Endothelial cell of umbilical vein (primary cell): ENCODE data around the gene PHAF1. TPM values are rescaled to one million over a fixed set of nuclear protein-coding genes. Genes with fewer than 3 reads are reported as not detected.

Source experiments
- BruUV-seq: library from RNA; stranded (reverse); fragments of 400-500 nt; replicated peaks from 2 replicates; lab custom pipeline; 2021; lab: Mats Ljungman, UMichigan
- CTCF ChIA-PET: fragments of 300-600, 350-600 bp; sonication (Branson Sonifier 250); formaldehyde crosslinking; loops from one replicate; lab custom pipeline; 2021; ENCODE audit warnings: antibody characterized with exemption, inconsistent platforms; lab: Charles Lee
- POLR2A ChIA-PET: fragments of 300-600, 350-600 bp; sonication (Branson Sonifier 250); formaldehyde crosslinking; loops from one replicate; lab custom pipeline; 2021; ENCODE audit warnings: antibody characterized with exemption, inconsistent platforms; lab: Charles Lee
- DNase-seq: peaks from one replicate; pipeline ENCODE4 v3.0.0-alpha.2; 2011; ENCODE audit warnings: low read depth, low spot score
- FAIRE-seq: peaks from 2 replicates; lab custom pipeline; 2011; peaks lifted over from hg19 to GRCh38; lab: Jason Lieb, UNC
- H2AFZ ChIP-seq: 2 replicates; pipeline ENCODE4 v1.6.0; 2012; ENCODE audit warnings: low read depth, low read length, control low read depth, inconsistent platforms
- H3K27ac ChIP-seq: 2 replicates; pipeline ENCODE4 v1.5.1; 2011; ENCODE audit warnings: low read depth, mild to moderate bottlenecking, control low read depth, low read length, moderate library complexity; ENCODE audit not compliant: insufficient read depth
- H3K27me3 ChIP-seq, 2 experiments: 2 replicates each; pipeline versions ENCODE4 v1.6.0 to v1.6.1; 2011; ENCODE audit warnings: low read length in 2 of 2, mixed read lengths in 1 of 2; ENCODE audit not compliant: control insufficient read depth in 2 of 2, insufficient read depth in 2 of 2
- H3K36me3 ChIP-seq, 2 experiments: 2 replicates in 1 of 2; 3 replicates in 1 of 2; pipeline ENCODE4 v1.5.1; 2011; ENCODE audit warnings: low read length in 2 of 2, mild to moderate bottlenecking in 1 of 2, moderate library complexity in 1 of 2; ENCODE audit not compliant: control insufficient read depth in 2 of 2, insufficient read depth in 2 of 2; ENCODE audit errors: extremely low read depth in 1 of 2
- H3K4me1 ChIP-seq: 3 replicates; pipeline ENCODE4 v1.5.1; 2011; ENCODE audit warnings: mild to moderate bottlenecking, low read length; ENCODE audit not compliant: control insufficient read depth, insufficient read depth; ENCODE audit errors: extremely low read depth
- H3K4me2 ChIP-seq: 2 replicates; pipeline ENCODE4 v1.6.1; 2011; ENCODE audit warnings: low read length, control low read depth, mixed read lengths; ENCODE audit not compliant: insufficient read depth
- H3K4me3 ChIP-seq, 3 experiments: fragments of 200-600 bp in 1 of 3; sonication (generic), shearing (Covaris generic) in 1 of 3; replicated peaks in 1 of 3; 2 replicates each; pipeline ENCODE4 v1.5.1; 2011 to 2016; ENCODE audit warnings: control low read depth in 3 of 3, low read length in 3 of 3, mild to moderate bottlenecking in 2 of 3, inconsistent platforms in 1 of 3, low read depth in 1 of 3, moderate library complexity in 1 of 3; ENCODE audit not compliant: insufficient read depth in 1 of 3
- H3K79me2 ChIP-seq: 2 replicates; pipeline ENCODE4 v1.6.0; 2012; ENCODE audit warnings: low read length, inconsistent platforms; ENCODE audit not compliant: control insufficient read depth, insufficient read depth
- H3K9ac ChIP-seq: replicated peaks from 2 replicates; pipeline ENCODE3; 2011; ENCODE audit warnings: low read length, control low read depth; ENCODE audit not compliant: insufficient read depth; ENCODE audit errors: extremely low read depth
- H3K9me1 ChIP-seq: replicated peaks from 3 replicates; pipeline ENCODE4 v1.6.0; 2011; ENCODE audit warnings: mild to moderate bottlenecking, low read length; ENCODE audit not compliant: control insufficient read depth, insufficient read depth; ENCODE audit errors: extremely low read depth
- H3K9me3 ChIP-seq: replicated peaks from 2 replicates; pipeline ENCODE4 v1.5.1; 2012; ENCODE audit warnings: low read length, inconsistent platforms; ENCODE audit not compliant: control insufficient read depth, insufficient read depth
- H4K20me1 ChIP-seq: replicated peaks from 2 replicates; pipeline ENCODE3; 2011; ENCODE audit warnings: mild to moderate bottlenecking, low read length; ENCODE audit not compliant: control insufficient read depth, insufficient read depth; ENCODE audit errors: extremely low read depth
- EZH2 ChIP-seq: IDR thresholded peaks from 2 replicates; pipeline ENCODE4 v1.6.1; 2012; ENCODE audit warnings: borderline replicate concordance, low read depth, mild to moderate bottlenecking, moderate library complexity, low read length, inconsistent platforms; ENCODE audit not compliant: severe bottlenecking
- FOS ChIP-seq: IDR thresholded peaks from 2 replicates; pipeline ENCODE4 v1.6.1; 2011; ENCODE audit warnings: mild to moderate bottlenecking, low read length, moderate library complexity, borderline replicate concordance; ENCODE audit not compliant: insufficient read depth
- GATA2 ChIP-seq: IDR thresholded peaks from 2 replicates; pipeline ENCODE4 v1.7.0; 2011; ENCODE audit warnings: low read depth, mild to moderate bottlenecking, moderate library complexity, mixed read lengths, low read length; ENCODE audit not compliant: insufficient read length, insufficient read depth
- JUN ChIP-seq: IDR thresholded peaks from 2 replicates; pipeline ENCODE4 v1.6.1; 2011; ENCODE audit warnings: borderline replicate concordance, low read depth; ENCODE audit not compliant: insufficient read length, insufficient read depth
- MYC ChIP-seq: IDR thresholded peaks from one replicate; pipeline ENCODE4 v1.6.1; 2011; ENCODE audit warnings: mild to moderate bottlenecking, low read depth, low read length
- POLR2A ChIP-seq: IDR thresholded peaks from 2 replicates; pipeline ENCODE4 v1.6.1; 2012; ENCODE audit warnings: low read depth, mild to moderate bottlenecking, control low read depth, low read length
- POLR2AphosphoS5 ChIP-seq: IDR thresholded peaks from 2 replicates; pipeline ENCODE4 v1.6.1; 2012; ENCODE audit warnings: low read depth, mild to moderate bottlenecking, control low read depth, low read length, moderate library complexity; ENCODE audit not compliant: insufficient read depth
- dilution Hi-C: fragments of 300-500 bp; cut with MboI; formaldehyde crosslinking; loops from one replicate; pipeline ENCODE4 v1.15.0; 2019; ENCODE audit warnings: low sequenced_read_pairs; ENCODE audit not compliant: extremely low pct_ligation_motif_present
- intact Hi-C: fragments of 100-400 bp; cut with micrococcal nuclease; formaldehyde crosslinking; loops from one replicate; pipeline ENCODE4 v1.10.0; 2022
- polyA plus RNA-seq, 4 experiments: library from polyadenylated mRNA; depleted of rRNA in 3 of 4; stranded (reverse) in 3 of 4; unstranded in 1 of 4; fragments of >200 nt; gene quantifications; 2 replicates each; pipeline versions ENCODE4 v1.2.1 to v1.2.3, GENCODE V29; 2011 to 2012; ENCODE audit warnings: missing spikeins in 1 of 4
- total RNA-seq: library from RNA; stranded (reverse); gene quantifications from 2 replicates; pipeline ENCODE4 v1.2.3, GENCODE V29; 2021
- TF ChIP-seq, protein P1 (sequence below), 2 donors: IDR thresholded peaks; 1 replicate in 1 of 2; 2 replicates in 1 of 2; pipeline ENCODE4 v1.5.1; 2011; ENCODE audit warnings: low read length in 2 of 2, mild to moderate bottlenecking in 2 of 2, moderate library complexity in 2 of 2, control low read depth in 1 of 2, inconsistent platforms in 1 of 2, low read depth in 1 of 2; ENCODE audit not compliant: insufficient read depth in 1 of 2; ENCODE audit errors: extremely low read depth in 1 of 2
- TF ChIP-seq, protein P2 (sequence below): IDR thresholded peaks from 2 replicates; pipeline ENCODE4 v1.6.1; 2011; ENCODE audit not compliant: insufficient read depth, insufficient read length

Gene PHAF1
- total and polyA plus RNA-seq, 2 donors (not counting 3 experiments of a cell fraction or from before 2014, with no cell fraction given) = 18.5 to 21.9 TPM

DNA sequence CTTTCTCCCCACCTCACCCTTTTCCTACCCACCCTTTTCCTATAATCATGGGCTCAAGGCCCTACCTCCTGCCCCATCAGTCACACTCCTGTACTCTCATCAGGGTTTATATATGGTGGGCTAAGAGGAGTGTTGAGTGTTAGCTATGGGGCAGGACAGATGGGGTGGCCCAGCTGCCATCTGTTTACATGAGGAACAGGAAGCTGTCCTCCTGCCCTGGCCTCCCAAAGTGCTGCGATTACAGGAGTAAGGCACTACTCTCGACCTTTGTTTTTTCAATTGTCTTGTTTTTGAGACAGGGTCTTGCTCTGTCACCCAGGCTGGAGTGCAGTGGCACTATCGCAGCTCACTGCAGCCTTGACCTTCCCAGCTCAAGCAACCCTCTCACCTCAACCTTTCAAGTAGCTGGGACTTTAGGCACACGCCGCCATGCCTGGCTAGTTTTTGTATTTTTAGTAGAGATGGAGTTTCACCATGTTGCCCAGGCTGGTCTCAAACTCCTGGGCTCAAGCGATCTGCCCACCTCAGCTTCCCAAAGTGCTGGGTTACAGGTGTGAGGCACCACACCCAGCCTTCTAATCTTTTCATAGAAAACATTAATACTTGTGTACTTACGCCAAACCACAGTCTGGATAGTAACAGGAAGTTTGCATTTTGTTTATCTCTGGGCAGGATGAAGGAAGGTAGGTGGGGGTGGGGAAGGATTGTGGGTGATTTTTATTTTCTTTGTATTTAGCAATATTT lies 48.3 kb downstream of the PHAF1 start:
- Histone ChIP-seq H3K27me3 (peaks cover 8 to 11% of the 10 kb centered on the region in 2 experiments), H2AFZ (no peak overlapping the region), H3K4me2 (no peak overlapping the region), H3K9me1 (no peaks in the 10 kb centered on the region), H3K36me3 (no peaks in the 10 kb centered on the region), H3K4me1 (peaks cover 5% of the 10 kb centered on the region), H3K27ac (no peak overlapping the region), H3K9me3 (no peaks in the 10 kb centered on the region), H3K4me3 (no peak overlapping the region), H3K79me2 (no peaks in the 10 kb centered on the region), H3K9ac (no peak overlapping the region), H4K20me1 (no peaks in the 10 kb centered on the region)
- DNase-seq (no peak), FAIRE-seq (no peak)
- TF ChIP-seq, protein P1, sequence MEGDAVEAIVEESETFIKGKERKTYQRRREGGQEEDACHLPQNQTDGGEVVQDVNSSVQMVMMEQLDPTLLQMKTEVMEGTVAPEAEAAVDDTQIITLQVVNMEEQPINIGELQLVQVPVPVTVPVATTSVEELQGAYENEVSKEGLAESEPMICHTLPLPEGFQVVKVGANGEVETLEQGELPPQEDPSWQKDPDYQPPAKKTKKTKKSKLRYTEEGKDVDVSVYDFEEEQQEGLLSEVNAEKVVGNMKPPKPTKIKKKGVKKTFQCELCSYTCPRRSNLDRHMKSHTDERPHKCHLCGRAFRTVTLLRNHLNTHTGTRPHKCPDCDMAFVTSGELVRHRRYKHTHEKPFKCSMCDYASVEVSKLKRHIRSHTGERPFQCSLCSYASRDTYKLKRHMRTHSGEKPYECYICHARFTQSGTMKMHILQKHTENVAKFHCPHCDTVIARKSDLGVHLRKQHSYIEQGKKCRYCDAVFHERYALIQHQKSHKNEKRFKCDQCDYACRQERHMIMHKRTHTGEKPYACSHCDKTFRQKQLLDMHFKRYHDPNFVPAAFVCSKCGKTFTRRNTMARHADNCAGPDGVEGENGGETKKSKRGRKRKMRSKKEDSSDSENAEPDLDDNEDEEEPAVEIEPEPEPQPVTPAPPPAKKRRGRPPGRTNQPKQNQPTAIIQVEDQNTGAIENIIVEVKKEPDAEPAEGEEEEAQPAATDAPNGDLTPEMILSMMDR (IDR thresholded peaks at IDR 0.05; ENCODE audit: extremely low read depth in 1 of 2, insufficient read depth in 1 of 2, low read depth in 1 of 2, low read length in 2 of 2) = no peak
- TF ChIP-seq EZH2 (no peak), MYC (no peak), FOS (no peak), POLR2AphosphoS5 (no peak), GATA2 (no peak), POLR2A (no peak), JUN (no peak)
- TF ChIP-seq, protein P2, sequence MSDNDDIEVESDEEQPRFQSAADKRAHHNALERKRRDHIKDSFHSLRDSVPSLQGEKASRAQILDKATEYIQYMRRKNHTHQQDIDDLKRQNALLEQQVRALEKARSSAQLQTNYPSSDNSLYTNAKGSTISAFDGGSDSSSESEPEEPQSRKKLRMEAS = no peak
- BruUV-seq = no TSS peak
- ChIA-PET CTCF (interaction anchor here (1.0 to 8.2 kb wide), 10 partner anchors 8 to 204 kb away, joined by 3 to 302 read pairs (median 6); no protein-coding TSS in a partner anchor), POLR2A (no interaction called here)
- intact Hi-C loops (no loop called here), dilution Hi-C loops (no loop called here)
